Raji (cell line): ENCODE data around the gene SLC9A5.

Experiments
- POLR2A ChIP-seq: IDR thresholded peaks from 2 replicates; pipeline ENCODE4 v1.6.1; 2011; ENCODE audit warnings: low read depth, low read length, control low read depth; ENCODE audit not compliant: insufficient read depth

The SLC9A5 gene

DNA sequence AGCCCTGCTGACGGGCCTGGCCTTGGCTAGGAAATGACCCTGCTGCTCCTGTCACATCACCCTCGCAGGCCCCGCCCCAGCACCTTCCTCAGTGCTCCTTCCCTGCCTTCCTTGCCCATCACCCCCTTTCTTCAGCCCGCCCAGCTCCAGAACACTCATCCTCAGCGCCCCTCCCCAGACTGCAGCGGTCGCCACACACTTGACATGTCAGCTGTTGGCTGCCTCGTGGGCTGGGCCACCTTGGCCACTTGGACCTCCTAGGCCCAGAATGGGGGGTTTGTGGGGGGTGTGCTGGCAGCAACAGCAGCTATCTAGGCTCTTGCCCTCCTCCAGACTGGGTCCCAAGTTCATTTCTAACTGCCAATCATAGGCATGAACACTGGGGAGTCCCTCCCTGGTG lies 39.2 kb upstream of the SLC9A5 start:
- TF ChIP-seq POLR2A: no peak

DNA sequence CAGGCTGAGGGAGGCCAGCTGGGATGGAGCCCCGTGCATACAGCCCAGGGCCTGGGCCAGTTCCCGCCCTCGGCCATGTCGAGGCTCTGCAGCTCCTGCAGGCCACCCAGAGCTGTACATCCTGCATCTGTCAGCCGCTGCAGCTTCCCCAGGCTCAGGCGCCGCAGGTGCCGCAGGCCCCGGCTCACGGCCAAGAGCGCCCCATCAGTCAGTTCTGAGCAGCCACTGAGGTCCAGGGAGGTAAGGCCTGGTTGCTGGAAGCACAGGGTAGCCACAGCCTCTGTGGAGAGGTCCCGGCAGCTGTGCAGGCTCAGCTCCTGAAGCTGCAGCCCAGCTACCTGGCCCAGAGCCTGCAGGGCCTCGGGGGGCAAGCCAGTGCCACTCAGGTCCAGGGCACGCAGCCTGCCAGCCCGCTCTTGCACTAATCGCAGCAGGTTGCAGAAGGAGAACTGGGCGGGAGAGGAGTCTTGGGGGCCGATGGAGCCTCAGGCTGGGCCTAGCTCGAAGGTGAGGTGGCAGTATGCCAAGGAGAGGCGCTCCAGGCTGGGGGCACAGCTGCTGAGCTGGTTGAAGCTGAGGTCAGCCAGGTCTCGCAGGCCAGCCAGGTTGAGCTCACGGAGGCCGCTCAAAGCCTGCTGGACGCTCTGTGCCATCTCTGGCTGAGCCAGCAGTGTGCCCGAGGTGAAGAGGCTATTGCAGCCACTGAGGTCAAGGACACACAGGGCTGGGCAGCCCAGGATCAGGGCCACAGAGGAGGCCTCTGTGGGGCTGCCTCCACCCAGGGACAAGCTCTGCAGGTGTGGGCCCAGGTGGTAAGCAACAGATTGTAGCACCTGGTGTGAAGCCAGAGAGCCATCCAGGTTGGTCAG lies 38.5 kb upstream of the SLC9A5 start:
- TF ChIP-seq POLR2A: no peak

DNA sequence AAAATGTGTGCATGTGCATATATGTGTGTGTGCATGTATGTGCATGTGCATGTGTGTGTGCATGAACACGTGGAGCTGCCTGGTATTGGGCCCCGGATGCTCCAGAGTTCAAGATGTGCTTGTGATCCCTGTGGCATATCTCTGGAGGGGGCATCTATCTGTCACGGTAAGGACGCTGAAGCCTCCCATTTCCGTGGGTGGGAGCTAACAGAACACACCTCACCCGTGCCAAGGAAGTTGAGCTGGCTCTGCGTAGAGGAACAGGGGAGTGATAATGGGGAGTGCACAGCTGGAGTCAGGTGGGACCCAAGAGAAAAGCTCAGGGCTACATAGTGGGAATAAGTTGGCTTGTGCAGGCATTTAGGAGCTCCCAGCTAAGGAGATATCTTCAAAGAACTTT lies 37.1 kb upstream of the SLC9A5 start:
- no peak for TF ChIP-seq POLR2A

DNA sequence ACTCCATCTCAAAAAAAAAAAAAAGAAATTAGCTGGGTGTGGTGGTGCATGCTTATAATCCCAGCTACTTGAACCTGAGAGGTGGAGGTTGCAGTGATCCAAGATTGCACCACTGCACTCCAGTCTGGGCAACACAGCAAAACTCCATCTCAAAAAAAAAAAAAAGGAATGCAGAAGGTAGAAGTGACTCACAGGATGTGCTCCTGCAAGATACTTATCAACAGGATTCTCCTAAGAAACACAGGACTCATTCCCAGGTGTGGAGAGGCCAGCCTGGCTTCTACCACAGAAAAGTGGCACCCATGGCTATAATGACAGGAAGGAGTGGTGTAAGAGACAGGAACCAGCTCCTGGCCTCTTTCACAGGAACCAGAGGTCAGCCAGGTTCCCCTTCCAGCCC lies 36.0 kb upstream of the SLC9A5 start:
- no peak for TF ChIP-seq POLR2A

DNA sequence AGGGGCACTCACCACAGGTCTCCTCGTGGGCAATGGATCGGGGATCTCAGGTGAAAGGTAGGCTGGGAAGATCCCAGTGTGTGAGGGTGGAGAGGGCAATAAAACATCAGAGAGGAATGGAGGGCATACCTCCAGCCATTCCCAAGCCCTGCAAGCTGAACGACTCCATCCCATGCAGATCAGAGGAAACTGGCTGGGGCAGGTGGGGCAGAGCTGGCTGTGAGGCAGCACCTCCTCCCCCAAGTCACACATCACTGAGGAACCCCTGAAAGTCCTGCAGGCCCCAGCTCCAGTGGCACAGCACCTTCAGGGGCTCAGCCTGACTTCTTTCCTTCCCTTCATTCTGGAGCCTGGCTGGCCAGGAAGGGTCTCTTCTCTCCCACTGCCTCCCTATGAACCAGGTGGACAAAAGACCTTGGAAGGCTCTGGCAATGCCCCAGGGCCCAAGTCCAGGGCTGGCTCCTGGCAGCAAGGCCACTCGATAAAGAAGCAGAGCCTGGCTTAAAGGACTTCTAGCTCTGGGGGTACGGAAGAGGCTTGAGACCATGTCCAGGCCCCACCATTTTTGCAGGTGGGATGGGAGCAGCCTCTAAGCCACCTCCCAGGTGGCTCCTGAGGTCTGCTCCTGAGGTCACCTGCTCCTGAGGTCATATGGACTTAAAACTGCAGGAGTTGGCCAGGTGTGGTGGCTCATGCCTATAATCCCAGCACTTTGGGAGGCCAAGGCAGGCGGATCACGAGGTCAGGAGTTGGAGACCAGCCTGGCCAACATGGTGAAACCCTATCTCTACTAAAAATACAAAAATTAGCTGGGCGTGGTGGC lies 35.4 kb upstream of the SLC9A5 start:
- TF ChIP-seq POLR2A: no peak

DNA sequence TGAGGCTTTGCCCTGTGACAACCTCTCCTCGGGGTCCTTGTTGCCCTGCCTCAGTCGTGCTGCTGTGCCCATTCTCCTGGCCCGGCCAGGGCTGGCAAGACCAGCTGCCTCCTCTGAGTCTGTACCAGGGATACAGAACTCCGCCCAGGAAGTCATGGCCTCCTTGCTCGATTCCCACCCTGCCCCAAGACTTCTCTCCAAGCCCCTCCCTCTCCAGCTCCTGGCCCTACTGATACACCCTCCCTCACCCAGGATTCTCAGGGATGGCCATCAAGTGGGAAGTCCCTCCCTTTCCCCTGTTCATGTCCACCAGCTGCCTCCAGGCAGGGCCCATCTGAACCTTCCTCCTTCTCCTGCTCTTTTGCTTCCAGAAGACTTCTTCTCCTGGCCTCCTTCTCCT lies 33.1 kb upstream of the SLC9A5 start:
- no peak for TF ChIP-seq POLR2A

DNA sequence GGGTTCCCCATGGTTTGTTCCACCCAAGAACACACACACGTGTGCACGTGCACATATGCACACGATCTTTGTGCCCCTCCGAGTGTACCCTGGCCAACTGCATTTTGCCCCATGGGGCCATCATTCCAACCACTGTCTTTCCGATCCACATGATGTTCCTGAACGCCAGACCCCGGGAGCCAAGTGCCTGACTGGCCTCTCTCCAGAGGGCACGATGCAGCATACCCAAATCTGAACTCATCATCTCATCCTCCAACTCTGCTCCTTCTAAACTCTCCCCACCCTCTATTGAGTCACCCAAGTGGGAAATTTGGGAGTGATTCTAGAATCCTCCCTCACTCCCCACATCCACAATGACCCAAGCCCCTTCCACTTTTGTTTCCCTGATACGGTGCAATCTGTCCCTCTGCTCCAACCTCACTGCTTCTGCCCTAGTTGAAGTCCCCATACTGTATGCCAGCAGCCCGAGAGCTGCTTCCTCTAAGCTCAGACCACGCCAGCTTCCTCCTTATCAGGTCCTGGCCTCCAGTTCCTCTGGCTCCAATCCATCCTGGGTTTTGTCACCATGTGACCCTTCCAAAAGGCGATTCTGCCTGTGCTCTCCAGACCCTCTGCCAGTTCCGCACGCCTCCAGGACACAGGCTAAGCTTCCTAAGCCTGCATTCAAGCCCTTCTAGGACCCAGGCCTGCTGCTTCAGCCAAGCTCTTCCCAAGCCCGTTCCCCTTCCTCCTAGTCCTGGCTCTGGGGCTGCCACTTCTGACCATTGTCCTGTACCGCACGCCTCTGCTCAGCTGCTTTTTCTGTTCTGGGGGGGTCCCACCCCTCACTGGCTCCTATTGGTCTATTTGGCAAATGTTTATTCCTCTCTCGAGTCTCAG lies 31.9 kb upstream of the SLC9A5 start:
- TF ChIP-seq POLR2A: no peak

DNA sequence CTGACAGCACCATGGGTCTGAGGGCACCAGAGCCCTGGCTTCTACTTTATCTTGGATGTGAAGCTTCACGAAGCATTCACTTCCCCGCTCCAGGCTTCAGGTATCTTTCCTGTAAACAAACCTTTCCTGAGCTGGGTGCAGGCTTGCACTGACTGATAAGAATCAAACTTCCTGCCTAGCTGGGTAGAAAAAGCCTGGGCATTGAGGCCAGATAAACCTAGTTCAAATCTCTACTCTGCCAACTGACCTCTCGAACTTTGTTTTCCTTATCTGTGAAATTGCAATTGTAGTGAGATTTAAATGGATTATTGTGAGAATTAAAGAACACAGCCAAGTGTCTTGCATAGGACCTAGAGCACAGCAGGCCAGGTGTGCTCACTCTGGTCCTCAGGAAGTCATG lies 24.8 kb upstream of the SLC9A5 start:
- no peak for TF ChIP-seq POLR2A

DNA sequence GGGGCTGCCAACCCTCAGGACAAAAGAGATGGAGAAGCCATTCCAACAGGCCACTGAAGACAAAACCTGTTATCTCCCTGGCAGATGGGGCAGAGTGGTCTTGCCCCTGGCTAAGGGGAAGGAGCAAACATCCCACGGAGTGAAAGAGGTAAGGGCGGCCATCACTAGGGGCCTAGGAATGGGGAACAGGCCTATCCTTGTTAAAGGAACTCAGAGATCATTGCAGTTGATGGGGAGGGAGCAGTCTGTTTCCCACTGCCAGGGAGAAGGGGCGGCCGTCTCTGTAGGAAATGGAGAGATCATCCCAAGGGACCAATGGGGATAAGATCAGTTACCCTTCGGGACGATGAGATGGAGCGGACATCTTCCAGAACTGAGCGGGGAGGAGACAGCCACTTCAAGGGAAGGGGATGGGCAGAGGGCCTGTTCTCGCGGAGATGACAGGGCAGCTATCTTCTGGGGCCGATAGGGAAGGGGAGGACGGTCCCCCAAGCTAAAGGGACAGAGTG lies 22.4 kb upstream of the SLC9A5 start:
- TF ChIP-seq POLR2A: no peak

DNA sequence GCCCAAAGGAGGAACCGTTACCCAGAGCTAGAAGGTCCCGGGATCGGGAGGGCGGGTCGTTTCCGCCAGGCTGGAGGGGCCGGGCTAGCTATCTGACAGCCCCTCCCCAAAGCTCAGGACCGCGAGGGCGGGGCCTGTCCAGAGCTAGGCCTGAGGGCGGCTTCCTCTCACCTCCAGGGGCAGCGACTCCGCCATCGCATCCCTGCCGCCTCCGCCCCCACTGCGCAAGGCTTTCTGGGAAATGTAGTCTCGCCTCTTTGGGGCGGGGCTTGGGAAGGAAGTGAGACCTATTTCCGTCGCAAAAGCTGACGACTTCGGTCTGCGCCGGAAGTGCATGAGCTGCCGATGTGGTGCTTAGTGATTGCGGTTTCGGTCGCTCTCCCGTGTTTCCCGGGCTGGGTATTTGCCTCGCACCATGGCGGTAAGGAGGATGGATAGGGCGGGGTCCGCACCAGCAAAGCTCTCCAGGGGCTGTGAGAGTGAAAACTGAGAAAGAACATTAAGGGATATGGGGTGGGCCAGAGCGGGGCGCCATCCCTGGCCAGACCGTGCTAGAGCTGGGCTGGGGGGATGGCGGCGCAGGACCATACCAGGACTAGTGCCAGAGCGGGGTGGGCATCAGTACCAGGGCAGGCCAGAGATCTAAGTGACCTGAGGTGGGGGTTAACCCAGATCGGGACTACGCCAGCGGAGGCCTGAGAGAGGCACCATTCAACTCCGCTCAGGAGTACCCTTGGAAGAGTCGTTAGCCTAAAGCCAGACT lies 21.8 kb upstream of the SLC9A5 start, which contains the start of gene TMEM208:
TSS of gene TMEM208 (plus strand) at position 327 of the 763 bp plus-strand sequence. CDS start at position 416, 89 bp downstream.
- TF ChIP-seq POLR2A: peak; percentile 90

DNA sequence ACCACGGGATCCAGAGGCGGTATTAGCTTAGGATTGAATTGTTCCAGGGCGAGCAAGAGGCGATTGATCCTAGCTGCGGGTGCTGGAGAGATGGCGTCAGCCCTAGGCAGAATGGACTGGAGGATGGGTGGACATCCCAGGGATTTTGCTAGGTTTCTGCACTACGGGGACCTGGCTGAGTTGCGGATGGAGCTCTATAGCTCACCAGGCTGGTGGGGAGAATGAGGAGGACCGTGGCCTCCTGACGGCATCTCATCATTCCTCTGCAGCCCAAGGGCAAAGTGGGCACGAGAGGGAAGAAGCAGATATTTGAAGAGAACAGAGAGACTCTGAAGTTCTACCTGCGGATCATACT lies 21.2 kb upstream of the SLC9A5 start:
- no peak for TF ChIP-seq POLR2A

DNA sequence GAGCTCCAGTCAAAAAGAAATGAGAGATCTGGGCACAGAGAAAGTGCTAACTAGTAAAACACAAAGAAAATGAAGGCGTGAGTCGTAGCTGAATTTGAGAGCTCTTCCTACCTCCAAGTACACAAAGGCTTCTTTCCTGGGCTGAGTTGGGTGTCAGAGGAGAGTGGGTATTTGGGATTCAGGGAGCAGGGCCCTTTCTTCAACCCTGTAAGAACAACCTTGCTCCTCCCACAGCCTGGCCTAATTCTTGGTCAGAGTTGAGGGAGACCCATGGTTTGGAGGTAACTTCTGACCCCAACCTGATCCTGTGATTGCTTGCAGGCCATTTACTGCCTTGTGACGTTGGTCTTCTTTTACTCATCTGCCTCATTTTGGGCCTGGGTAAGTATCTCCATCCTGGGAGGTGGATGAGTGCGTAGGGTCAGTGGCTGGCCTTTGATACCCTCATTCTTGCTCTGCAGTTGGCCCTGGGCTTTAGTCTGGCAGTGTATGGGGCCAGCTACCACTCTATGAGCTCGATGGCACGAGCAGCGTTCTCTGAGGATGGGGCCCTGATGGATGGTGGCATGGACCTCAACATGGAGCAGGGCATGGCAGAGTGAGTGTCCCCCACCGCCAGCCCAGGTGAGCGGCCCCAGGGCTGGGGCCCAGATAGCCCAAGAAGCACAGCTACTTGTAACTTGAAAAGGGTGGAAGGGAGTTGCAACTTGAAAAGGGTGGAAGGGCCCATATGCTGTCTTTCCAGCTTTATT lies 20.6 kb upstream of the SLC9A5 start:
- TF ChIP-seq POLR2A: no peak

DNA sequence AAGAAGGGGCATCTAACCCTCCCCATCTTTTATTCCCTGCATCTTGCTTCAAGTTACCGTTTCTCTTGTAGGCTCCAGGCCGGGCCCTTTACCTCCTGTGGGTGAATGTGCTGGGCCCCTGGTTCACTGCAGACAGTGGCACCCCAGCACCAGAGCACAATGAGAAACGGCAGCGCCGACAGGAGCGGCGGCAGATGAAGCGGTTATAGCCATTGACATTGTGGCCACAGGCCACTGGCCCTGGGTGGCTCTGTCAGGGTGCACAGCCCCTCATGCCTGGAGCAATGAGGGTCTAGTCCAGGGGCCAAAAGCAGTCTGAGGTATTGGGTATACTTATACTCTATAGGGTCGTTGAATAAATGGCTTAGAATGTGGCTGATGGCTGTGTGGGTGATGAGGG lies 19.9 kb upstream of the SLC9A5 start:
- TF ChIP-seq POLR2A: no peak
